Measurements from ENCODE around the gene APLP1.
"Not testable (repeated sequence)": the region's sequence is repeated elsewhere in the genome, so short reads cannot be mapped to it uniquely, and the experiment has no call there.

Gene APLP1

GRCh38 chr19:35868172-35868822 is at the start of gene APLP1:
Gene APLP1 (plus strand): TSS chr19:35868574. CDS start chr19:35868637, 63 bp downstream.
- DNase-seq, result peak; percentile 39 to 73

- no peak for DNase-seq
Measured at GRCh38 chr19:35822579-35822978, 45.8 kb upstream of the APLP1 start.

GRCh38 chr19:35824150-35824549 is 44.2 kb upstream of the APLP1 start:
- DNase-seq, result no peak

- no peak for DNase-seq
Measured at GRCh38 chr19:35828692-35829301, 39.6 kb upstream of the APLP1 start.

- no peak for DNase-seq
Measured at GRCh38 chr19:35830986-35831385, 37.4 kb upstream of the APLP1 start.

GRCh38 chr19:35832054-35832453 is 36.3 kb upstream of the APLP1 start:
- DNase-seq, result no peak

- no peak for DNase-seq
Measured at GRCh38 chr19:35833972-35834371, 34.4 kb upstream of the APLP1 start.

- DNase-seq, result not testable (repeated sequence)
Measured at GRCh38 chr19:35836096-35836495, 32.3 kb upstream of the APLP1 start.

GRCh38 chr19:35841961-35842595 is 26.3 kb upstream of the APLP1 start:
- DNase-seq, result no peak

- DNase-seq, result no peak
Measured at GRCh38 chr19:35842666-35843272, 25.6 kb upstream of the APLP1 start.

GRCh38 chr19:35843676-35844481 is 24.5 kb upstream of the APLP1 start:
- no peak for DNase-seq

- DNase-seq, result no peak
Measured at GRCh38 chr19:35844482-35845214, 23.7 kb upstream of the APLP1 start.

- no peak for DNase-seq
Measured at GRCh38 chr19:35845215-35846037, 22.9 kb upstream of the APLP1 start.

GRCh38 chr19:35846038-35846668 is 22.2 kb upstream of the APLP1 start:
- no peak for DNase-seq

- DNase-seq, result no peak
Measured at GRCh38 chr19:35847911-35848310, 20.5 kb upstream of the APLP1 start.

GRCh38 chr19:35848486-35848885 is 19.9 kb upstream of the APLP1 start:
- no peak for DNase-seq

GRCh38 chr19:35848919-35849505 is 19.4 kb upstream of the APLP1 start:
- no peak for DNase-seq

GRCh38 chr19:35851213-35852028 is 17.0 kb upstream of the APLP1 start:
- DNase-seq, result no peak

- no peak for DNase-seq
Measured at GRCh38 chr19:35852029-35852780, 16.2 kb upstream of the APLP1 start, which contains the start of gene NPHS1. Gene NPHS1 (minus strand): TSS chr19:35852504. CDS start chr19:35851837, 667 bp downstream.

All from NCI-H187 (cell line).